GM08714 (cell line): ENCODE data around the gene TRIM65.

Experiments
- H3K4me3 ChIP-seq: fragments of 200-500 bp; sonication (Bioruptor generic); 2 replicates; pipeline ENCODE4 v1.5.1; 2014; ENCODE audit warnings: mild to moderate bottlenecking, low read length, inconsistent platforms
- ZNF274 ChIP-seq: IDR thresholded peaks from 2 replicates; pipeline ENCODE4 v1.6.1; 2012; ENCODE audit warnings: mild to moderate bottlenecking, low read depth, low read length

TRIM65 gene, protein sequence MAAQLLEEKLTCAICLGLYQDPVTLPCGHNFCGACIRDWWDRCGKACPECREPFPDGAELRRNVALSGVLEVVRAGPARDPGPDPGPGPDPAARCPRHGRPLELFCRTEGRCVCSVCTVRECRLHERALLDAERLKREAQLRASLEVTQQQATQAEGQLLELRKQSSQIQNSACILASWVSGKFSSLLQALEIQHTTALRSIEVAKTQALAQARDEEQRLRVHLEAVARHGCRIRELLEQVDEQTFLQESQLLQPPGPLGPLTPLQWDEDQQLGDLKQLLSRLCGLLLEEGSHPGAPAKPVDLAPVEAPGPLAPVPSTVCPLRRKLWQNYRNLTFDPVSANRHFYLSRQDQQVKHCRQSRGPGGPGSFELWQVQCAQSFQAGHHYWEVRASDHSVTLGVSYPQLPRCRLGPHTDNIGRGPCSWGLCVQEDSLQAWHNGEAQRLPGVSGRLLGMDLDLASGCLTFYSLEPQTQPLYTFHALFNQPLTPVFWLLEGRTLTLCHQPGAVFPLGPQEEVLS

DNA sequence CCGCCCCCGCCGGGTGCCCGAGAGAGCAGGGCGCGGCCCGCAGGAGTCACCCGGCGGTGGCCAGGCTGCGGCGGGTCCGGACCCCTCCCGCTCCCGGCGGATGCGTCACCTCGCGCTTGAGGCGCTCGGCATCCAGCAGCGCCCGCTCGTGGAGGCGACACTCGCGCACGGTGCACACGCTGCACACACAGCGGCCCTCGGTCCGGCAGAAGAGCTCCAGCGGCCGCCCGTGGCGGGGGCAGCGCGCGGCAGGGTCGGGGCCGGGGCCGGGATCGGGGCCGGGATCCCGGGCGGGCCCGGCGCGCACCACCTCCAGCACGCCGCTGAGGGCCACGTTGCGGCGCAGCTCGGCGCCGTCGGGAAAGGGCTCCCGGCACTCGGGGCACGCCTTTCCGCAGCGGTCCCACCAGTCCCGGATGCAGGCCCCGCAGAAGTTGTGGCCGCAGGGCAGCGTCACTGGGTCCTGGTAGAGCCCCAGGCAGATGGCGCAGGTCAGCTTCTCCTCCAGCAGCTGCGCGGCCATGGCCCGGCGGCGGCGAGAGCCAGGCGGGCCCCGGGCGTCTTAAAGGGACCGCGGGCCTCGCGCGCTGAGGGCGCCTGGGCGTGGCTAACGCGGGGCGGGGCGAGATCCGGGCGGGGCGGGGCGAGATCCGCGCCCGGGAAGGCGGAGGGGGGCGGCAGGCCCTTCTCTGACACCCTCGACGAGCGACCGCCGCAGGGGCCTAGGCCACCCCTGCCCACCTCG is at the start of gene TRIM65:
Gene TRIM65, minus strand, starts transcription at position 537 of the 745 bp plus-strand sequence. Its CDS starts 14 bp downstream, at position 523.
- TF ChIP-seq ZNF274 = no peak
- H3K4me3 ChIP-seq = peak within 1 kb of the TSS; percentile 77

DNA sequence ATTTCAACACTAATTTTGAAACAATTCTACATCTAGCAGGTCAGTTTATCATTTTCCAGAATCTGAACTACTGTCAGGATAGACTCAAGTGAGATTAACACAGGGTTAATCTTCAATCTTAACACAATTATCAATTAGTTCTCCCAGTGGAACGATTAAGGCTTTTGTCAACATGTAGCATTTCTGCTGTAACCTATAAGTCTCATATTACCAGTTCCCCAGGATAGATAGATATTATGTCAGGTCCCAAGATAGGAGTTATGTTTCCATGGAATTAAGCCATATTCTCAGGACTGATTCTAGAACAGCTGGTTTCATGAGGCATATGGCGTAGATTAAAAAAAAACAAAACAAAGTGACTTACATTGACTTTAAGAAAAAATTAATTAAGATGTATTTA is 48.5 kb upstream of the TRIM65 start:
- no peak overlapping the region for H3K4me3 ChIP-seq
- no peak for TF ChIP-seq ZNF274

DNA sequence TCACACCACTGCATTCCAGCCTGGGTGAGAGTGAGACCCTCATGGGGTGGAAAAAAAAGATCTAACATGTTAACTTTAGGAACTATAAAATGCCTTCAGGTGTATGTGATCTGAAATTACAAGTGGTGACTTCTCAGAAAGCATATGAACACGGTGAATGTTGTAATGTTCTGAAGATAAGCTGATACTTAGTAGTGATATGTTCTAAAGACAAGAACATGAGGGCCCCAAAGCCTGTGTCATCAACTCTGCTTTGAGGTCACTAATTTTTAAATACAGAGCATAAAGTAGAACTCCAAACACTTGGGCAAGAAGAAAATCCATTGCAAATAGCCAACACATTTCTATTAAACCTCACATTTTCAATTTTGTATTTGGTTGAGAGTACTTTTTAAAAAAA is 46.7 kb upstream of the TRIM65 start:
- no peak overlapping the region for H3K4me3 ChIP-seq
- TF ChIP-seq ZNF274 = no peak

DNA sequence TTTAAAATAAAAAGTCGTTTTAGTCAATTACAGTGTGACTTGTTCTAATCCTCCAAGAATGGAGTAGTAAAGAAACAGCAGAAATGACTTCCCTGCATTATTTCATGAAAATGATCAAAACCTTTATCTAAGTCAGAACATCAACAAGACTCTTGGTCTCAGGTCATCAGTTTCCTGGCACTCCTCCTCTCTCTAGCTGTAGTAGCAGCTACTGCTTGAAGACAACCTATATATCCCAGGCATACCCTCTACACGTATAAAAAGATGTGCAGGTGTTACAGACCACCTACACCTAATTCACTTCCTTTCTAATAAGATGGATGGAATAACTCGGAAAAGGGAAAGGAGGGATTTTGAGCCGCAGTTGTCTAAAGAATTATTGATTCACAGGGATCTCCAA is 45.7 kb upstream of the TRIM65 start:
- no peak for TF ChIP-seq ZNF274
- H3K4me3 ChIP-seq = no peak overlapping the region

DNA sequence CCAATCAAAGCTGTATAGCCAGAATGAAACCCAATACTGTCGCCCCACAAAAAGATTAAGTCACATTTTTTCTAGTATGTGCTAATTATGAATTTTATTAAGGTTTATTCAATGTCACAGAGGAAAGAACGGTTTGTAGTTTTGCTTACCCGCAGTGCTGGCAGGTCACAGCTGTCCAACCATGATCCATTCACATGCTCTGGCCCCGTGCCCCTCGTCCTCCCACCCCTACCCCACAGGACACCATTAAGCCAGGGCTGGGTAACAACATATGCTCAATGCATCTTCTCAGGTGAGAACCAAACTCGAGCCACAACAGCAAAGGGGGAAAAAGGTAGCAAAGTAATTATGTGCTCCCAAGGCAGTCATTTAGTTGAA is 44.7 kb upstream of the TRIM65 start:
- peak overlapping the region; percentile 93; the same call in 1 of the 2 replicates for H3K4me3 ChIP-seq
- TF ChIP-seq ZNF274 = no peak

DNA sequence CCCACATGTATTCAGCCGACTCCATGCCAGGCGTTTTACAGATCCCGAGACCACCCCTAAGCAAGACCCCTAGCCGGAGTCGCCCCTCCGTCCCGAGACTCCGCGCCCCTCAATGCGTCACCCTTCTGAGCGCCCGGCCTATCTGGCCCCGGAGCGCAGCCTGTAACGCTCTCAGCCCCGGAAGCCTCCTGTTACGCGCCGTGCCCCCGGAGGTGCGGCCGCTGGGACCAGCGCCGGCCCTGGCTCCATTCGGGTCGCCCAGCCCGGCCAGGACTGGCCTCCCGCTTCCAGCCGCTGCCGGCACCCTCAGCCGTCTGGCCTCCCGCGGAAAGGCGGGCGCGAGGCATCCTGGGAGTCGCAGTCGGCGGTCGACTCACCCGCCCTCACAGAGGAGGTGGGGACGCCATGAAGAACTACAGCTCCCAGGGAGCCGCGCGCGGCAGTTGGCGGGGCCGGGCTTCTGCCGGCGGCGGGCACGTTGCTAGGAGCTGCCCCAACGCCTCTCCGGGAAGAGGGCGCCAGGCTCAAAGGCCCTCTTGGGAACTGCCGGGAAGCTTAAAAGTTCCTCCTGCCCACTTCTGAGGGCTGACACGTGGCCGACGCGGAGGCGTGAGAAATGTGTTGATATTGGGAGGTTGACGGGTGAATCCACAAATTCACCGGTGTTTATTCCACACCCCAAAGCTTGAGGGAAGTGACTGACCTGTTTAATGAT is 44.1 kb upstream of the TRIM65 start, which contains the start of gene FBF1:
Gene FBF1, minus strand, starts transcription at position 316 of the 715 bp plus-strand sequence. CDS start 2,893 bp downstream, outside the sequence.
- peak within 1 kb of the TSS; percentile 93 for H3K4me3 ChIP-seq
- no peak for TF ChIP-seq ZNF274

DNA sequence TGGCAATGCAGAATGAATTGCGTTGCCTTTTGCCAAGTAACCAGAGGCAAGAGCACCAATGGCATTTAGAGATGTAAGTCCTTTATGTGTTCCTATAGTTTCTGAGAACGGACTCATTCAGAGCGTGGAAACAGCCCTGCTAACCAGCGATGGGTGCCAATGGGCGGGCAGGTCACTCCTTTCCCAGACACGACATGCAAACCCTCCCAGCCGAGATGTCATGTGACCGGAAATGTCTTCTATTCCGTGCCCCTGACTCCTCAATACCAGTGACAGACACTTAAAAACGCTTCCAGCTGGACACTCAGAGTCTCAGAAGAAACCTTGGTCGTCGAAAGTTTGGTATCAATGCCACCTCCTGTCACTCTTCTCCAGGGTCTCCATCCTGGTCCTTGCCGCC is 40.9 kb upstream of the TRIM65 start:
- H3K4me3 ChIP-seq = no peak overlapping the region
- no peak for TF ChIP-seq ZNF274

DNA sequence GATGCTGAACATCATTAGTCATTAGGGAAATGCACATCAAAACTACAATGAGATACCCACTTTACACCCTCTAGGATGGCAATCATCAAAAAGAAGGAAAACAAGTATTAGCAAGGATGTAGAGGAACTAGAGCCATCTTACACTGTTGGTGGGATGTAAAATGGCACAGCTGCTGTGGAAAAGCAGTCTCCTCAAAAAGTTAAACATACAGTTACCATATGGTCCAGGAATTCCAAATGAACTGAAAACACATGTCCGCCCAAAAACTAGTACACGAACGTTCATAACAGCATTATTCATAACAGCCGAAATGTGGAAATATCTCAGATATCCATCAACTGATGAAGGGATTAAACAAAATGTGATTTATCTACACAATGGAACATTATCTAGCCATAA is 37.1 kb upstream of the TRIM65 start:
- TF ChIP-seq ZNF274 = no peak
- no peak overlapping the region for H3K4me3 ChIP-seq

DNA sequence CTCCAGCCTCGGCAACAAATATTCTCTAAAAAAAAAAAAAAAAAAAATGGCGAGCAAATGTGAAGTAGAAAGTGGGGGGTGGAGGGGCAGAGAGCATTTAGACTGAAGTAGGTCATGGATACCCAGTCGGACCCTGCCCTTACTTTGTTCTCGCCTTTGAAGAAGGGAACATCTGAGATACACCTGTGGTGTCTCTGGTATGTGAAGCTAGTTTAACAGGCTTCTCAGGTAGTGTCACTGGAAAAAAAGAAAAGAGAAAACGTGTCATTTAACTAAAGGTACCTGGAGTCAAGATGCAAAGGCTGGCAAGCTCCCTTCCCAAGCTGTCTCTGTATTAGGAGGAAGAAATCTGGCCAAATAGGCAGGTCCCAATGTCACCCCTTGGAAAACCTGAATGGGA is 36.1 kb upstream of the TRIM65 start:
- TF ChIP-seq ZNF274 = no peak
- H3K4me3 ChIP-seq = no peak overlapping the region

DNA sequence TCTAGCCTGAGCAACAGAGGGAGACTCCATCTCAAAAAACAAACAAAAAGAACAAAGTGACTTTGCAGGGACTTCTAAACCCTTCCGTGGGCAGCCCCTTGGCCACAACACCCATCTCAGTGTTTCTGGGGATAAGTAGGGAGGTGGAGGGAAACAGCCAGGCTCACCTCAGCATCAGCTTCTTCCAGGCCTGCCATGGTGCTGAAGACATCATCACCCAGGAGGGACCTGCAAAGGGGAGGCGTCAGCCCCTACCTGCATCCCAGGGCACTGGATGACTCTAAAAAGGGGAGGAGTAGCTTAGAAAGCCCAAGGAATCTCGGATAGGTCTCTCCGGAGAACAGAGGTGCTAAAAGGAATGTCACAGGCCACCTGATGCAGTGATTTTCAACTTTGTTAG is 34.3 kb upstream of the TRIM65 start:
- no peak for TF ChIP-seq ZNF274
- H3K4me3 ChIP-seq = no peak overlapping the region

DNA sequence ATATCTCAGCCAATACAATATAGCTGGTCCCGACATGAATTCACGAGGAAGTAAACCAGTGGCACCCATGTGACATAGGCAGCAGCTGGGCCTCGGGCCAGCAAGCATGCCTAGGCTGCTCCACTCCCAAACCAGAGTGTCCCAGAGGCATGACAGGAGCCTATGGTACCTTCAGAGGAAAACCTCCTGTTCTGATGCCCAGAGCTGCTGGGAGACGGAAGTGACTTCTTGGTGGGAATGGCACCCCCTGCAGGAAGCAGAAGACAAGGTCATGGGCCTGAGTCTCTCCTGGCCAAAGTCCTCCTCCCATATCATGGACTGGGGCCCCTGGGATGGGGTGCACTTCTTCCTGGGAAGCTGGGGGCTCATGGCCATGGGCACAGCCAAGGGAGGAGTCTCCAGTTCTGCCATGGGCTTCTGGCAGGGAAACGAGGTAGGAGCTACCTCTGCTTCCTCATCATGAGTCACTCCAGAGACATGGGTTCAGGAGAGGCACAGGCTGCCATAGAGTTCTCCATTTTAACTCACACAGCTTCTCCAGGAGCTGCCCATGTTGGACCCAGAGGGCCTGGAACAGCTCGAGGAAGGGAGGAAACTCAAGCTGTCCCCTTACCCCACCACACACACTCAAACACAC is 30.7 kb upstream of the TRIM65 start:
- no peak for TF ChIP-seq ZNF274
- no peak overlapping the region for H3K4me3 ChIP-seq

DNA sequence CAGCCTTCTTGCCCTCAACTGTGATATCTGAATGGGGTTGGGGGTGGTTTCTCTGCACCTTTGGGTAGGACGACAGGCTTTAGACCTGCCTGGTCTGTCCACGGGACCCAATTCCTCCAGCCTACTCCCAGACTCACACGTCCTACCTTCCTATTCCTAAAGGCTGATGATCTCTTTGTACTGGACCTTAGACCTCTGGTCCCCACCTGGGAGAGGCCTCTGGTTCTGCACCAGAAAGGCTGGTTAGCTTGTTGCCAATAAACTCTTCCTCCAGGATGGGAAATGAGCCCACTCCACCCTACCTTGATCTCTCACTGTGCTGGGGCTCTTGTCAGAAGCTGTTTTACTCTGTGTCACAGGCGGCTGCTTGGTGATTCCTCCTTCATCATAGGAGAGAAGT is 29.7 kb upstream of the TRIM65 start:
- no peak overlapping the region for H3K4me3 ChIP-seq
- no peak for TF ChIP-seq ZNF274

DNA sequence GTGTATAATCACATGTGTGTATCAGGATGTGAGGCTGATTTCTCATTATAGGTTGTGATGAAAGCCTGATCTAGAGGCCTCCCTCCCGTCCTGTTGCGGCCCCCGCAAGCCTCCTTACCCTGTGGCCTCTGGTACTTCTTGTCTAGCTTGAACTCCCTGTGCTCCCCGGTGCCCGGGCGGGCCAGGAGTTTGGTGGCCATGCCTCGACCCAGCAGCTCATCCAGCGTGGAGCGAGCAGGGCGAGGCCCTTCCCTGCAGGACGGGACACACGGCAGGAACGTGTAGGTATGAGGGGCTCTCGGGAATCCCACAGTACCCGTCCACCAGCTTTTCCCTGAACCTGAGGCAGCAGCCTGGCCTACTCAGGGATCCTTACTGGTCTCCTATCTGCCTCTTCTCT is 29.2 kb upstream of the TRIM65 start:
- no peak for TF ChIP-seq ZNF274
- H3K4me3 ChIP-seq = no peak overlapping the region

DNA sequence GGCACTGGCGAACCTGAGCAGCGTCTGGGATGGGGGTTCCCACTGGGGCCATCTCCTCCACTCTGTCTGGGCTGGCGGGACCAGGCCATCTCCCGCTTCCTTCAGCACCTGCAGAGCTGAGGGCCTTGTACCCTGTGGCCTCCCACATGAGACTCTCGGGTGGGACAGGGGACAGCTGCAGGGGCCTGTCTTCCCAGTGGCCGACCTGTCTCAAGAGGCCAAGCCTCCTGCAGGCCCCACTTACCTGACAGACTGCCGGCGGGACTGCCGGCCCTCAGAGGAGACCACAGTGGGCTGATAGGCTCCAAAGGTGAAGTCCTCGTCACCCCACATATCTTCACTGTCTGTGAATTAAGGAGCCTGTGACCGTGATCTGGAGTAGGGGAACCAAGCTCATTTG is 28.4 kb upstream of the TRIM65 start:
- no peak overlapping the region for H3K4me3 ChIP-seq
- TF ChIP-seq ZNF274 = no peak
